SK-N-SH (cell line): Measurements from ENCODE around the gene SPIRE1. TPM values are rescaled to one million over a fixed set of nuclear protein-coding genes. Genes with fewer than 3 reads are reported as not detected.

Experiments used
- CTCF ChIA-PET: fragments of 300-600, 350-600 bp; formaldehyde crosslinking; extraction: SDS; loops from one replicate; lab custom pipeline; 2021; lab: Yijun Ruan, JAX
- POLR2A ChIA-PET: fragments of 350-600 bp; sonication (Branson Sonifier 250); formaldehyde crosslinking; extraction: SDS; loops from one replicate; lab custom pipeline; 2020; ENCODE audit warnings: antibody characterized with exemption, inconsistent platforms; lab: Yijun Ruan, JAX
- DNase-seq: peaks from one replicate; pipeline ENCODE4 v3.0.0; 2012
- H2AFZ ChIP-seq: fragments of 200-600 bp; sonication (generic); 2 replicates; pipeline ENCODE4 v1.8.1; 2016; ENCODE audit warnings: antibody characterized with exemption, mild to moderate bottlenecking, low read depth
- H3F3A ChIP-seq: fragments of 200-600 bp; sonication (generic); replicated peaks from 2 replicates; pipeline ENCODE3; 2016; ENCODE audit warnings: antibody characterized with exemption, mild to moderate bottlenecking; ENCODE audit not compliant: insufficient read depth
- H3K27ac ChIP-seq, 2 experiments: fragments of 200-500 bp in 1 of 2; fragments of 200-600 bp in 1 of 2; sonication (Bioruptor generic) in 1 of 2; sonication (generic), shearing (Covaris generic) in 1 of 2; 2 replicates each; pipeline versions ENCODE4 v1.5.1 to v1.6.1; 2014 to 2016; ENCODE audit warnings: low read depth in 2 of 2, inconsistent platforms in 1 of 2, low read length in 1 of 2, mild to moderate bottlenecking in 1 of 2, mixed read lengths in 1 of 2
- H3K27me3 ChIP-seq: fragments of 200-600 bp; sonication (generic), shearing (Covaris generic); 2 replicates; pipeline ENCODE4 v1.6.1; 2016; ENCODE audit warnings: mixed run types; ENCODE audit not compliant: insufficient read depth
- H3K36me3 ChIP-seq, 2 experiments: fragments of 200-500 bp in 1 of 2; fragments of 200-600 bp in 1 of 2; sonication (Bioruptor generic) in 1 of 2; sonication (generic) in 1 of 2; replicated peaks in 1 of 2; 2 replicates each; pipeline versions ENCODE3 to v1.5.1; 2014 to 2016; ENCODE audit warnings: low read length in 1 of 2, mild to moderate bottlenecking in 1 of 2; ENCODE audit not compliant: insufficient read depth in 2 of 2, control insufficient read depth in 1 of 2
- H3K4me1 ChIP-seq, 2 experiments: fragments of 200-500 bp in 1 of 2; fragments of 200-600 bp in 1 of 2; sonication (Bioruptor generic) in 1 of 2; sonication (generic), shearing (Covaris generic) in 1 of 2; 2 replicates each; pipeline versions ENCODE4 v1.5.1 to v1.6.1; 2014 to 2016; ENCODE audit warnings: low read depth in 1 of 2, low read length in 1 of 2, mixed run types in 1 of 2; ENCODE audit not compliant: insufficient read depth in 2 of 2, control insufficient read depth in 1 of 2
- H3K4me2 ChIP-seq: fragments of 200-600 bp; sonication (generic), shearing (Covaris generic); 2 replicates; pipeline ENCODE4 v1.6.1; 2017; ENCODE audit warnings: mixed run types
- H3K4me3 ChIP-seq, 2 experiments: fragments of 200-500 bp in 1 of 2; fragments of 200-600 bp in 1 of 2; sonication (Bioruptor generic) in 1 of 2; sonication (generic), shearing (Covaris generic) in 1 of 2; 2 replicates each; pipeline versions ENCODE4 v1.5.1 to v1.8.1; 2014 to 2016; ENCODE audit warnings: low read depth in 2 of 2, inconsistent platforms in 1 of 2, low read length in 1 of 2, mild to moderate bottlenecking in 1 of 2, mixed read lengths in 1 of 2, moderate library complexity in 1 of 2
- H3K79me2 ChIP-seq: fragments of 200-600 bp; sonication (generic); 2 replicates; pipeline ENCODE4 v1.8.1; 2017; ENCODE audit warnings: mild to moderate bottlenecking; ENCODE audit not compliant: insufficient read depth
- H3K9ac ChIP-seq: fragments of 200-600 bp; sonication (generic); 2 replicates; pipeline ENCODE4 v1.6.1; 2017; ENCODE audit warnings: mixed run types
- H3K9me2 ChIP-seq: fragments of 200-600 bp; sonication (generic); 2 replicates; pipeline ENCODE4 v1.6.1; 2017; ENCODE audit warnings: mixed run types
- H3K9me3 ChIP-seq: fragments of 200-600 bp; sonication (generic); 2 replicates; pipeline ENCODE4 v1.6.1; 2017; ENCODE audit warnings: mixed run types, mild to moderate bottlenecking, moderate library complexity
- H4K20me1 ChIP-seq: fragments of 200-600 bp; sonication (generic); 2 replicates; pipeline ENCODE4 v1.6.1; 2017; ENCODE audit warnings: mild to moderate bottlenecking, mixed run types; ENCODE audit not compliant: insufficient read depth
- CHD2 ChIP-seq: fragments of 150-350 bp; IDR thresholded peaks from 2 replicates; pipeline ENCODE4 v1.6.1; 2018; ENCODE audit warnings: low read length; ENCODE audit not compliant: partially characterized antibody
- ELF1 ChIP-seq: IDR thresholded peaks from 2 replicates; pipeline ENCODE4 v1.4.0; 2012
- EZH2phosphoT487 ChIP-seq: fragments of 200-600 bp; sonication (generic); IDR thresholded peaks from 2 replicates; pipeline ENCODE4 v1.6.1; 2017; ENCODE audit warnings: low read depth, mixed run types, mild to moderate bottlenecking, antibody characterized with exemption, moderate library complexity, borderline replicate concordance
- FOXJ3 ChIP-seq: sonication (generic); formaldehyde crosslinking; IDR thresholded peaks from 2 replicates; pipeline ENCODE4 v1.5.1; 2020; ENCODE audit warnings: mild to moderate bottlenecking, missing genetic modification reagents
- GABPA ChIP-seq: IDR thresholded peaks from 2 replicates; pipeline ENCODE4 v1.4.0; 2012; ENCODE audit warnings: low read depth, mild to moderate bottlenecking
- GATA2 ChIP-seq: sonication (generic); formaldehyde crosslinking; IDR thresholded peaks from 2 replicates; pipeline ENCODE4 v1.5.0; 2020; ENCODE audit warnings: mild to moderate bottlenecking, missing genetic modification reagents
- MAX ChIP-seq: IDR thresholded peaks from 2 replicates; pipeline ENCODE4 v1.4.0; 2012; ENCODE audit warnings: low read depth
- MXI1 ChIP-seq: IDR thresholded peaks from 2 replicates; pipeline ENCODE4 v1.6.1; 2012; ENCODE audit warnings: mild to moderate bottlenecking, low read depth, low read length, improper control_type of control experiment
- NRF1 ChIP-seq: IDR thresholded peaks from 2 replicates; pipeline ENCODE4 v1.6.1; 2012; ENCODE audit warnings: low read depth, mild to moderate bottlenecking, low read length
- PBX3 ChIP-seq: IDR thresholded peaks from 2 replicates; pipeline ENCODE4; 2012
- POLR2AphosphoS5 ChIP-seq: IDR thresholded peaks from 2 replicates; pipeline ENCODE4 v1.6.1; 2012; ENCODE audit warnings: low read depth, low read length
- RCOR1 ChIP-seq: fragments of 150-350 bp; IDR thresholded peaks from 2 replicates; pipeline ENCODE4 v1.6.1; 2017; ENCODE audit warnings: antibody characterized with exemption, low read length
- SIN3A ChIP-seq: IDR thresholded peaks from 2 replicates; pipeline ENCODE4 v1.6.1; 2012; ENCODE audit warnings: low read depth, mild to moderate bottlenecking, low read length, moderate library complexity, borderline replicate concordance
- SMC3 ChIP-seq: IDR thresholded peaks from 2 replicates; pipeline ENCODE4 v1.6.1; 2012; ENCODE audit warnings: low read depth, low read length, improper control_type of control experiment
- TAF1 ChIP-seq: IDR thresholded peaks from 2 replicates; pipeline ENCODE4 v1.6.1; 2012; ENCODE audit warnings: low read depth, mild to moderate bottlenecking, low read length, moderate library complexity, borderline replicate concordance
- TCF12 ChIP-seq: IDR thresholded peaks from 2 replicates; pipeline ENCODE4 v1.4.0; 2012
- TEAD4 ChIP-seq: IDR thresholded peaks from 2 replicates; pipeline ENCODE4 v1.4.0; 2012; ENCODE audit warnings: mild to moderate bottlenecking, borderline replicate concordance; ENCODE audit not compliant: insufficient read depth
- USF2 ChIP-seq: fragments of 150-350 bp; IDR thresholded peaks from 2 replicates; pipeline ENCODE4 v1.6.1; 2017; ENCODE audit warnings: antibody characterized with exemption, low read length, low read depth, borderline replicate concordance
- WGBS: methylation state at CpG from one replicate; pipeline ENCODE4 v1.1.6; 2017; ENCODE audit warnings: low lambda C conversion rate; 5-methylcytosine and 5-hydroxymethylcytosine counted together
- polyA plus RNA-seq, 3 experiments: library from polyadenylated mRNA; depleted of rRNA; stranded (reverse); fragments of >200 nt; gene quantifications; 2 replicates each; pipeline ENCODE4 v1.2.3, GENCODE V29; 2012

The SPIRE1 gene
- polyA plus RNA-seq, 1 of the 3 experiments (the other 2 are of a cell fraction), result 6.7 TPM

- no peaks in the 10 kb centered on the region; the same call in 1 of the 2 replicates for H3K9me3 ChIP-seq
- CTCF ChIA-PET, result no interaction called here
- TF ChIP-seq TAF1 (no peak), PBX3 (no peak), TEAD4 (no peak)
- no peak overlapping the region for H3K9ac ChIP-seq
- H4K20me1 ChIP-seq, result no peaks in the 10 kb centered on the region
- no peaks in the 10 kb centered on the region for H3F3A ChIP-seq
- 95% methylated on average over 11 of the region's 24 CpGs for WGBS
- H3K4me1 ChIP-seq, result no peaks in the 10 kb centered on the region
- H3K9me2 ChIP-seq, result no peaks in the 10 kb centered on the region
- H3K36me3 ChIP-seq, result peaks cover 0 to 8% of the 10 kb centered on the region in 2 experiments
- no peak for DNase-seq
- no peaks in the 10 kb centered on the region for H3K27me3 ChIP-seq
- H3K79me2 ChIP-seq, result peaks cover 41% of the 10 kb centered on the region
- no peak overlapping the region for H3K27ac ChIP-seq
- H3K4me3 ChIP-seq, result no peak overlapping the region
- no peak overlapping the region for H2AFZ ChIP-seq
- POLR2A ChIA-PET, result no interaction called here
- no peak overlapping the region for H3K4me2 ChIP-seq
These were observed 98.6 kb downstream of the SPIRE1 start for GRCh38 chr18:12559319-12559718.

- H3K27me3 ChIP-seq, result no peaks in the 10 kb centered on the region
- H4K20me1 ChIP-seq, result peaks cover 6% of the 10 kb centered on the region
- H3K4me3 ChIP-seq, result no peak overlapping the region
- POLR2A ChIA-PET, result no interaction called here
- no peaks in the 10 kb centered on the region for H3K4me1 ChIP-seq
- no peak overlapping the region for H3K27ac ChIP-seq
- H3K9me2 ChIP-seq, result no peaks in the 10 kb centered on the region
- H3K79me2 ChIP-seq, result peaks cover 47% of the 10 kb centered on the region
- no peak overlapping the region for H3K4me2 ChIP-seq
- CTCF ChIA-PET, result no interaction called here
- DNase-seq, result no peak
- TF ChIP-seq GABPA (no peak), NRF1 (no peak), FOXJ3 (CRISPR knock-in tag) (no peak), TCF12 (no peak), GATA2 (CRISPR knock-in tag) (no peak), EZH2phosphoT487 (no peak), TEAD4 (no peak), RCOR1 (no peak), POLR2AphosphoS5 (no peak), MAX (no peak), SMC3 (no peak), MXI1 (no peak), SIN3A (no peak), ELF1 (no peak), CHD2 (no peak), USF2 (no peak)
- peaks cover 0 to 8% of the 10 kb centered on the region in 2 experiments for H3K36me3 ChIP-seq
- no peaks in the 10 kb centered on the region; the same call in 1 of the 2 replicates for H3K9me3 ChIP-seq
- no peaks in the 10 kb centered on the region for H3F3A ChIP-seq
- H3K9ac ChIP-seq, result no peak overlapping the region
- 96% methylated on average over 21 of the region's 30 CpGs for WGBS
- H2AFZ ChIP-seq, result no peak overlapping the region
These were observed 100.7 kb downstream of the SPIRE1 start for GRCh38 chr18:12556946-12557806.
